Smooth muscle cell (in vitro differentiated cells): ENCODE measurements around the gene RTRAF. TPM values are rescaled to one million over a fixed set of nuclear protein-coding genes. Genes with fewer than 3 reads are reported as not detected.

Experiments
- DNase-seq: peaks from one replicate; lab custom pipeline; 2025; ENCODE audit not compliant: unreplicated experiment; lab: John Stamatoyannopoulos, UW
- H2AFZ ChIP-seq: fragments of 200-600 bp; sonication (generic); 2 replicates; pipeline ENCODE4 v1.6.0; 2016; ENCODE audit warnings: antibody characterized with exemption, low read depth, mild to moderate bottlenecking
- H3F3A ChIP-seq: fragments of 200-600 bp; sonication (generic); 2 replicates; pipeline ENCODE4 v1.6.0; 2017; ENCODE audit warnings: antibody characterized with exemption, low read depth
- H3K27ac ChIP-seq: fragments of 200-600 bp; sonication (generic); 2 replicates; pipeline ENCODE4 v1.5.1; 2016; ENCODE audit warnings: low read depth, mild to moderate bottlenecking
- H3K27me3 ChIP-seq: fragments of 200-600 bp; sonication (generic); 2 replicates; pipeline ENCODE4 v1.6.1; 2016; ENCODE audit warnings: low read depth, mild to moderate bottlenecking
- H3K36me3 ChIP-seq: fragments of 200-600 bp; sonication (generic); 2 replicates; pipeline ENCODE4 v1.5.1; 2016; ENCODE audit warnings: low read depth
- H3K4me1 ChIP-seq: fragments of 200-600 bp; sonication (generic); 2 replicates; pipeline ENCODE4 v1.5.1; 2016; ENCODE audit warnings: low read depth
- H3K4me2 ChIP-seq: fragments of 200-600 bp; sonication (generic); 2 replicates; pipeline ENCODE4 v1.6.0; 2016; ENCODE audit warnings: mild to moderate bottlenecking
- H3K4me3 ChIP-seq: fragments of 200-600 bp; sonication (generic); 2 replicates; pipeline ENCODE4 v1.5.1; 2016; ENCODE audit warnings: mild to moderate bottlenecking
- H3K79me2 ChIP-seq: fragments of 200-600 bp; sonication (generic); 2 replicates; pipeline ENCODE4 v1.6.0; 2016; ENCODE audit warnings: low read depth, mild to moderate bottlenecking
- H3K9ac ChIP-seq: fragments of 200-600 bp; sonication (generic); 2 replicates; pipeline ENCODE4 v1.6.0; 2016; ENCODE audit warnings: low read depth
- H3K9me3 ChIP-seq: fragments of 200-600 bp; sonication (generic); replicated peaks from 2 replicates; pipeline ENCODE4 v1.5.1; 2016; ENCODE audit warnings: low read depth
- H4K20me1 ChIP-seq: fragments of 200-600 bp; sonication (generic); 2 replicates; pipeline ENCODE4 v1.6.0; 2016; ENCODE audit warnings: low read depth
- CTCF ChIP-seq: fragments of 200-600 bp; sonication (generic); IDR thresholded peaks from 2 replicates; pipeline ENCODE4 v1.5.1; 2017; ENCODE audit warnings: borderline replicate concordance, mild to moderate bottlenecking, antibody characterized with exemption; ENCODE audit not compliant: insufficient read depth, poor library complexity, severe bottlenecking
- WGBS: methylation state at CpG from one replicate; pipeline ENCODE4 v1.1.7; 2016; ENCODE audit warnings: low lambda C conversion rate; 5-methylcytosine and 5-hydroxymethylcytosine counted together
- polyA plus RNA-seq: library from polyadenylated mRNA; unstranded; fragments of >200 nt; fragmentation: Nextera tagmentation; extraction: Ambion mirVana; gene quantifications from 2 replicates; pipeline ENCODE4 v1.2.1, GENCODE V29; 2016
- total RNA-seq: library from RNA; depleted of rRNA; stranded (reverse); fragments of >200 nt; gene quantifications from 2 replicates; pipeline ENCODE4 v1.2.3, GENCODE V29; 2014

The RTRAF gene
- total and polyA plus RNA-seq, 2 experiments from 2014 or later = 163 to 218 TPM

- Histone ChIP-seq H3F3A (peaks cover 16% of the 10 kb centered on the region), H3K79me2 (no peaks in the 10 kb centered on the region), H3K4me3 (no peak overlapping the region), H3K4me2 (peak overlapping the region; percentile 40), H2AFZ (no peak overlapping the region), H3K9me3 (no peaks in the 10 kb centered on the region), H3K9ac (no peak overlapping the region), H4K20me1 (no peaks in the 10 kb centered on the region), H3K27me3 (no peaks in the 10 kb centered on the region), H3K36me3 (no peaks in the 10 kb centered on the region), H3K27ac (peak overlapping the region; percentile 83), H3K4me1 (peaks cover 16% of the 10 kb centered on the region)
- WGBS = 18% methylated on average over 1 of the region's 1 CpG
- DNase-seq = no peak
- TF ChIP-seq CTCF = no peak
These were observed 34.2 kb downstream of the RTRAF start for GRCh38 chr14:52023518-52023917.

- no peaks in the 10 kb centered on the region for H4K20me1 ChIP-seq
- H3K4me3 ChIP-seq = no peak overlapping the region
- peak overlapping the region; percentile 40 for H3K4me2 ChIP-seq
- no peak overlapping the region for H2AFZ ChIP-seq
- peaks cover 14% of the 10 kb centered on the region for H3K4me1 ChIP-seq
- no peak for DNase-seq
- H3K79me2 ChIP-seq = no peaks in the 10 kb centered on the region
- H3K27me3 ChIP-seq = no peaks in the 10 kb centered on the region
- no peaks in the 10 kb centered on the region for H3K9me3 ChIP-seq
- H3K9ac ChIP-seq = no peak overlapping the region
- H3K36me3 ChIP-seq = no peaks in the 10 kb centered on the region
- peaks cover 16% of the 10 kb centered on the region for H3F3A ChIP-seq
- TF ChIP-seq CTCF = no peak
- H3K27ac ChIP-seq = peak overlapping the region; percentile 83
These were observed 36.0 kb downstream of the RTRAF start for GRCh38 chr14:52025310-52025709.

GRCh38 chr14:52026017-52026660 lies 36.8 kb downstream of the RTRAF start:
- H4K20me1 ChIP-seq = no peaks in the 10 kb centered on the region
- no peaks in the 10 kb centered on the region for H3K27me3 ChIP-seq
- no peak overlapping the region for H3K4me3 ChIP-seq
- peak overlapping the region; percentile 83 for H3K27ac ChIP-seq
- WGBS = 38% methylated on average over 8 of the region's 8 CpGs
- H3K36me3 ChIP-seq = no peaks in the 10 kb centered on the region
- no peak overlapping the region for H2AFZ ChIP-seq
- peaks cover 5% of the 10 kb centered on the region for H3K4me1 ChIP-seq
- no peak for DNase-seq
- peak overlapping the region; percentile 40 for H3K4me2 ChIP-seq
- no peak overlapping the region for H3K9ac ChIP-seq
- H3F3A ChIP-seq = peaks cover 16% of the 10 kb centered on the region
- no peak for TF ChIP-seq CTCF
- no peaks in the 10 kb centered on the region for H3K79me2 ChIP-seq
- no peaks in the 10 kb centered on the region for H3K9me3 ChIP-seq

GRCh38 chr14:52026901-52027300 lies 37.6 kb downstream of the RTRAF start:
- WGBS = 92% methylated on average over 10 of the region's 10 CpGs
- no peak overlapping the region for H2AFZ ChIP-seq
- H3K27ac ChIP-seq = peak overlapping the region; percentile 83
- no peak overlapping the region for H3K9ac ChIP-seq
- peaks cover 22% of the 10 kb centered on the region for H3F3A ChIP-seq
- H3K4me1 ChIP-seq = no peaks in the 10 kb centered on the region
- DNase-seq = no peak
- no peak for TF ChIP-seq CTCF
- no peaks in the 10 kb centered on the region for H4K20me1 ChIP-seq
- H3K27me3 ChIP-seq = no peaks in the 10 kb centered on the region
- H3K4me3 ChIP-seq = no peak overlapping the region
- no peaks in the 10 kb centered on the region for H3K9me3 ChIP-seq
- no peak overlapping the region for H3K4me2 ChIP-seq
- H3K36me3 ChIP-seq = no peaks in the 10 kb centered on the region
- H3K79me2 ChIP-seq = no peaks in the 10 kb centered on the region
